Right ventricle myocardium superior (tissue), 1 donor: Measurements from ENCODE around the gene DAPK3. TPM values are rescaled to one million over a fixed set of nuclear protein-coding genes. Genes with fewer than 3 reads are reported as not detected.
"Not testable (repeated sequence)": the region's sequence is repeated elsewhere in the genome, so short reads cannot be mapped to it uniquely, and the experiment has no call there.

Source experiments
- ATAC-seq: fragments of 200-7000 bp; cut with Tn5 transposase; one replicate; pipeline ENCODE4 v1.9.1; 2020; ENCODE audit warnings: mild to moderate bottlenecking; ENCODE audit not compliant: poor library complexity
- DNase-seq: peaks from one replicate; pipeline ENCODE4 v3.0.0-alpha.2; 2020
- intact Hi-C: fragments of 100-400 bp; cut with DNase I; formaldehyde crosslinking; loops from one replicate; pipeline ENCODE4 v1.11.2; 2022
- total RNA-seq: library from RNA; stranded (reverse); fragmentation: NEBNext Ultra II Directional; extraction: Animal tissue kit (Norgen Biotek cat#: 25700); gene quantifications from one replicate; pipeline ENCODE4 v1.2.1, GENCODE V29; 2021
- donor health status: DM: no; HTN: yes; CAD: no; lungs with severe emphysema.

The DAPK3 gene
- total RNA-seq, 1 donor from 2014 or later = 70.5 TPM

GRCh38 chr19:4007836-4008539 lies 37.1 kb upstream of the DAPK3 start:
- DNase-seq (no peak), ATAC-seq (no peak)
- intact Hi-C loops = loop anchor here (10.0 kb wide), 2 partner anchors 117 to 177 kb away; partner anchors contain the start of genes ANKRD24, MAP2K2 and SIRT6

- ATAC-seq (peak; percentile 94), DNase-seq (peak; percentile 97)
- intact Hi-C loops = loop anchor here (10.0 kb wide), 2 partner anchors 118 to 178 kb away; partner anchors contain the start of genes ANKRD24, MAP2K2 and SIRT6
Measured at GRCh38 chr19:4007021-4007835, 36.3 kb upstream of the DAPK3 start, which contains the start of gene PIAS4. Gene PIAS4 (plus strand): TSS chr19:4007736. CDS start chr19:4007761, 25 bp downstream.

- ATAC-seq, DNase-seq: not testable (repeated sequence)
- intact Hi-C loops = loop anchor here (10.0 kb wide), 2 partner anchors 119 to 179 kb away; partner anchors contain the start of genes ANKRD24, MAP2K2 and SIRT6
Measured at GRCh38 chr19:4005436-4005835, 34.5 kb upstream of the DAPK3 start.

GRCh38 chr19:4000798-4001197 lies 29.9 kb upstream of the DAPK3 start:
- DNase-seq, ATAC-seq: not testable (repeated sequence)
- intact Hi-C loops = loop anchor here (10.0 kb wide), 2 partner anchors 124 to 184 kb away; partner anchors contain the start of genes ANKRD24, MAP2K2 and SIRT6

GRCh38 chr19:3998667-3999412 lies 27.9 kb upstream of the DAPK3 start:
- ATAC-seq, DNase-seq, intact Hi-C loops: not testable (repeated sequence)

- ATAC-seq = no peak
- DNase-seq = no peak
- intact Hi-C loops = no loop called here
Measured at GRCh38 chr19:3995607-3996006, 24.7 kb upstream of the DAPK3 start.

- intact Hi-C loops = no loop called here
Measured at GRCh38 chr19:3990815-3991117, 19.9 kb upstream of the DAPK3 start.

GRCh38 chr19:3987619-3988371 lies 16.9 kb upstream of the DAPK3 start:
- DNase-seq = peak; percentile 95
- ATAC-seq = peak; percentile 27
- intact Hi-C loops = loop anchor here (5.0 kb wide), 1 partner anchor 220 kb away; no protein-coding TSS in a partner anchor

More at GRCh38 chr19:3990815-3991117, 19.9 kb upstream of the DAPK3 start:
- no peak for ATAC-seq
- DNase-seq = no peak

GRCh38 chr19:3986260-3987041 lies 15.6 kb upstream of the DAPK3 start:
- intact Hi-C loops = loop anchor here (5.0 kb wide), 1 partner anchor 221 kb away; no protein-coding TSS in a partner anchor
- DNase-seq = no peak
- ATAC-seq = peak; percentile 71

- ATAC-seq = peak; percentile 0
- intact Hi-C loops = loop anchor here (5.0 kb wide), 1 partner anchor 222 kb away; no protein-coding TSS in a partner anchor
- DNase-seq = no peak
Measured at GRCh38 chr19:3985643-3986259, 14.9 kb upstream of the DAPK3 start.

- DNase-seq (peak; percentile 93), ATAC-seq (peak; percentile 79)
- intact Hi-C loops = loop anchor here (5.0 kb wide), 1 partner anchor 222 kb away; no protein-coding TSS in a partner anchor
Measured at GRCh38 chr19:3984908-3985642, 14.2 kb upstream of the DAPK3 start, which contains the start of gene EEF2. Gene EEF2 (minus strand): TSS chr19:3985463. CDS start chr19:3985380, 83 bp downstream.

- ATAC-seq (peak; percentile 0), DNase-seq (no peak)
- intact Hi-C loops = no loop called here
Measured at GRCh38 chr19:3984584-3984907, 13.6 kb upstream of the DAPK3 start.

- DNase-seq (no peak), ATAC-seq (no peak)
- intact Hi-C loops = no loop called here
Measured at GRCh38 chr19:3983936-3984583, 13.2 kb upstream of the DAPK3 start.

- intact Hi-C loops = no loop called here
- no peak for ATAC-seq
- no peak for DNase-seq
Measured at GRCh38 chr19:3983542-3983914, 12.6 kb upstream of the DAPK3 start.

- intact Hi-C loops = no loop called here
- DNase-seq = no peak
- no peak for ATAC-seq
Measured at GRCh38 chr19:3982701-3983541, 12.0 kb upstream of the DAPK3 start.
